ENCODE results near the gene FILIP1L.

GRCh38 chr3:99834211-99834957 is 279.9 kb downstream of the FILIP1L start:
- TF ChIP-seq REST (IDR thresholded peaks at IDR 0.05; ENCODE audit: insufficient read depth in 1 of 2, low read depth in 2 of 2, low read length in 2 of 2) = no peak
- no peak for TF ChIP-seq POLR2AphosphoS5 (IDR thresholded peaks at IDR 0.05; ENCODE audit: low read depth, low read length)
- TF ChIP-seq TAF1 (IDR thresholded peaks at IDR 0.05; ENCODE audit: borderline replicate concordance, insufficient read depth, low read length) = no peak
- TF ChIP-seq FOXP2 (optimal IDR thresholded peaks at IDR 0.05; ENCODE audit: borderline replicate concordance, extremely low read depth, extremely low read length, insufficient read depth) = no peak
